ENCODE results near the gene PHTF2.

Gene PHTF2

DNA sequence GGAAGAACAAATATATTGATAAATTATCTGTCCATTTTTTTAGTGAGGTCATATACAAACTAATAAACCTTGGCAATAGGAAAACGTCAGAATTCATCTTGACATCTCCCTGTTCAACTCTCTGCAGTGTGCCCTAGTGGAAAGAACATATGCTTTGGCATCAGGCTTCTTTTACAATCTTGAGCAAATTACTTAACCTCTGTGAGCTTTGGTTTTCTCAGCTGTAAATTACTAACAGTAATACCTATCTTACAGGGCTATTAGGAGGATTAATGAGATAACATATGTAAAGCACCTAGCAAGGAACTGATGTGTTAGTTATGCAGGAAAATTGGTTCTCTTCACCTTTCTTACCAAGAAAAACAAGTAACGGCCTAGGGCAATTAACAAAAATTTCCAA, 161.8 kb downstream of the PHTF2 start:
- H3K4me2 ChIP-seq (ENCODE audit: low read length), result no peak overlapping the region
- H2BK5ac ChIP-seq (ENCODE audit: low read depth, low read length, poor library complexity), result no peak overlapping the region
- H4K8ac ChIP-seq (ENCODE audit: low read depth, low read length), result no peak overlapping the region
- no peak overlapping the region for H3K14ac ChIP-seq (ENCODE audit: low read length)
- DNase-seq, result no peak
- H2AFZ ChIP-seq (ENCODE audit: insufficient read depth, low read length, poor library complexity), result no peak overlapping the region
- no peak overlapping the region for H3K18ac ChIP-seq (ENCODE audit: low read length)
- H3K27me3 ChIP-seq (ENCODE audit: insufficient read depth, low read length), result no peaks in the 10 kb centered on the region
- H3K79me2 ChIP-seq (ENCODE audit: control insufficient read depth, insufficient read depth, low read length, poor library complexity), result no peaks in the 10 kb centered on the region
- no peak overlapping the region for H3K4me3 ChIP-seq (ENCODE audit: low read depth, low read length)
- no peak overlapping the region for H4K91ac ChIP-seq (ENCODE audit: low read depth, low read length)
- H3K4ac ChIP-seq (ENCODE audit: low read depth, low read length), result no peak overlapping the region
- H3K36me3 ChIP-seq (ENCODE audit: control insufficient read depth in 1 of 2, insufficient read depth in 2 of 2, low read length in 2 of 2), result no peaks in the 10 kb centered on the region
- H4K12ac ChIP-seq (ENCODE audit: low read depth, low read length), result no peak overlapping the region
- H2AK5ac ChIP-seq (ENCODE audit: low read length), result no peak overlapping the region
- no peaks in the 10 kb centered on the region for H3K79me1 ChIP-seq (ENCODE audit: low read length)
- no peak overlapping the region for H3K27ac ChIP-seq (ENCODE audit: low read depth, low read length)
- H3K9me3 ChIP-seq (ENCODE audit: insufficient read depth, low read depth, low read length), result peaks cover 1% of the 10 kb centered on the region
- no peak overlapping the region for H2BK120ac ChIP-seq (ENCODE audit: insufficient read depth, low read length, poor library complexity)
- WGBS (ENCODE audit: extremely low coverage, insufficient coverage, insufficient read length), result no CpG with 5 or more reads among the region's 2 CpGs
- H3K4me1 ChIP-seq (ENCODE audit: control insufficient read depth in 1 of 2, insufficient read depth in 2 of 2, low read length in 2 of 2), result no peaks in the 10 kb centered on the region
- no peak overlapping the region for H3K23ac ChIP-seq (ENCODE audit: low read length)
- no peak overlapping the region for H2BK12ac ChIP-seq (ENCODE audit: low read length)
- H3K9ac ChIP-seq (ENCODE audit: low read length), result no peak overlapping the region

DNA sequence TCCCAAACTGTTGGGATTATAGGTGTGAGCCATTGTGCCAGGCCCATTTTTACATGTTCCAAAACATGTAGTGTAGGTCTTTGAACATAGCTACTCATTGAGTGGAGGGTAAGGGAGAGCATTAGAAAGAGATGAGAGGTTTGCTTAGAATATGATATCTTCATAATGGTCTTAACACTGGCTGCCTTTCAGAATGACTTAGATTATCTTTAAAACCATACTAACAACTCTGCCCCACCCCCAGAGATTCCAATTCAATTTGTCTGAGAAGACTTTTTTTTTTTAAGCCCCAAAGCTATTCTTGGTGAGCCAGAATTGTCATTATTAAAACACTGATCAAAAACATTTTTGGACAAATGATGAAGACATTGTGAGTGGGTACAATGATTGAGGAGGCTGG, 168.9 kb downstream of the PHTF2 start:
- H3K23ac ChIP-seq (ENCODE audit: low read length), result no peak overlapping the region
- no peak overlapping the region for H3K4me3 ChIP-seq (ENCODE audit: low read depth, low read length)

DNA sequence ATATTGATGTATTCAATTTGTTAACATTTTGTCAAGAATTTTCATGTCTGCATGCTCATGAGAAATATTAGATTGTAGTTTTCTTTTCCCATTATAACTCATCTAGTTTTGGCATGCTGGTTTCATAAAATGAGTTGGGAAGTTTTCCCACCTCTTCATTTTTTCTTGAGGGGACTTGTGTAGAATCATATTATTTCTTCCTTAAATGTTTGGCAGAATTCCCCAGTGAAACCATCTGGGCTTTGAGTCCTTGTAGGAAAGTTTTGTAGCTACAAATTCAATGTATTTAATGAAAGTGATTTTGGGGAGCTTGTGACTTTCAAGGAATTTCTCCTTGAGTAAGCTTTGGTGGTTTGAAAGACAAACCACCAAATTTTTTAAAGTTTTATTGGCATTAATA, 173.2 kb downstream of the PHTF2 start:
- Histone ChIP-seq H3K4me2 (ENCODE audit: low read length) (no peak overlapping the region), H3K9me3 (ENCODE audit: insufficient read depth, low read depth, low read length) (no peaks in the 10 kb centered on the region), H2AFZ (ENCODE audit: insufficient read depth, low read length, poor library complexity) (no peak overlapping the region), H2BK5ac (ENCODE audit: low read depth, low read length, poor library complexity) (no peak overlapping the region), H4K8ac (ENCODE audit: low read depth, low read length) (no peak overlapping the region), H3K27ac (ENCODE audit: low read depth, low read length) (no peak overlapping the region), H2AK5ac (ENCODE audit: low read length) (no peak overlapping the region), H3K9ac (ENCODE audit: low read length) (no peak overlapping the region), H4K12ac (ENCODE audit: low read depth, low read length) (no peak overlapping the region), H3K18ac (ENCODE audit: low read length) (no peak overlapping the region), H3K4ac (ENCODE audit: low read depth, low read length) (no peak overlapping the region), H4K91ac (ENCODE audit: low read depth, low read length) (no peak overlapping the region), H3K79me2 (ENCODE audit: control insufficient read depth, insufficient read depth, low read length, poor library complexity) (no peaks in the 10 kb centered on the region), H3K23ac (ENCODE audit: low read length) (no peak overlapping the region), H2BK120ac (ENCODE audit: insufficient read depth, low read length, poor library complexity) (no peak overlapping the region), H2BK12ac (ENCODE audit: low read length) (no peak overlapping the region), H3K79me1 (ENCODE audit: low read length) (no peaks in the 10 kb centered on the region), H3K36me3 (ENCODE audit: control insufficient read depth in 1 of 2, insufficient read depth in 2 of 2, low read length in 2 of 2) (no peaks in the 10 kb centered on the region), H3K4me1 (ENCODE audit: control insufficient read depth in 1 of 2, insufficient read depth in 2 of 2, low read length in 2 of 2) (no peaks in the 10 kb centered on the region), H3K27me3 (ENCODE audit: insufficient read depth, low read length) (no peaks in the 10 kb centered on the region), H3K14ac (ENCODE audit: low read length) (no peak overlapping the region), H3K4me3 (ENCODE audit: low read depth, low read length) (no peak overlapping the region)
- no peak for DNase-seq

More for the DNA sequence above, 168.9 kb downstream of the PHTF2 start:
- Histone ChIP-seq H3K27ac (ENCODE audit: low read depth, low read length) (no peak overlapping the region), H4K8ac (ENCODE audit: low read depth, low read length) (no peak overlapping the region), H3K79me2 (ENCODE audit: control insufficient read depth, insufficient read depth, low read length, poor library complexity) (no peaks in the 10 kb centered on the region), H4K91ac (ENCODE audit: low read depth, low read length) (no peak overlapping the region), H3K79me1 (ENCODE audit: low read length) (no peaks in the 10 kb centered on the region), H3K36me3 (ENCODE audit: control insufficient read depth in 1 of 2, insufficient read depth in 2 of 2, low read length in 2 of 2) (no peaks in the 10 kb centered on the region), H3K9me3 (ENCODE audit: insufficient read depth, low read depth, low read length) (no peaks in the 10 kb centered on the region), H3K14ac (ENCODE audit: low read length) (no peak overlapping the region), H3K4ac (ENCODE audit: low read depth, low read length) (no peak overlapping the region), H4K12ac (ENCODE audit: low read depth, low read length) (no peak overlapping the region), H3K4me1 (ENCODE audit: control insufficient read depth in 1 of 2, insufficient read depth in 2 of 2, low read length in 2 of 2) (no peaks in the 10 kb centered on the region), H3K18ac (ENCODE audit: low read length) (no peak overlapping the region), H3K9ac (ENCODE audit: low read length) (no peak overlapping the region), H3K27me3 (ENCODE audit: insufficient read depth, low read length) (no peaks in the 10 kb centered on the region), H3K4me2 (ENCODE audit: low read length) (no peak overlapping the region), H2AFZ (ENCODE audit: insufficient read depth, low read length, poor library complexity) (no peak overlapping the region), H2BK5ac (ENCODE audit: low read depth, low read length, poor library complexity) (no peak overlapping the region), H2AK5ac (ENCODE audit: low read length) (no peak overlapping the region), H2BK120ac (ENCODE audit: insufficient read depth, low read length, poor library complexity) (no peak overlapping the region), H2BK12ac (ENCODE audit: low read length) (no peak overlapping the region)
- no peak for DNase-seq

DNA sequence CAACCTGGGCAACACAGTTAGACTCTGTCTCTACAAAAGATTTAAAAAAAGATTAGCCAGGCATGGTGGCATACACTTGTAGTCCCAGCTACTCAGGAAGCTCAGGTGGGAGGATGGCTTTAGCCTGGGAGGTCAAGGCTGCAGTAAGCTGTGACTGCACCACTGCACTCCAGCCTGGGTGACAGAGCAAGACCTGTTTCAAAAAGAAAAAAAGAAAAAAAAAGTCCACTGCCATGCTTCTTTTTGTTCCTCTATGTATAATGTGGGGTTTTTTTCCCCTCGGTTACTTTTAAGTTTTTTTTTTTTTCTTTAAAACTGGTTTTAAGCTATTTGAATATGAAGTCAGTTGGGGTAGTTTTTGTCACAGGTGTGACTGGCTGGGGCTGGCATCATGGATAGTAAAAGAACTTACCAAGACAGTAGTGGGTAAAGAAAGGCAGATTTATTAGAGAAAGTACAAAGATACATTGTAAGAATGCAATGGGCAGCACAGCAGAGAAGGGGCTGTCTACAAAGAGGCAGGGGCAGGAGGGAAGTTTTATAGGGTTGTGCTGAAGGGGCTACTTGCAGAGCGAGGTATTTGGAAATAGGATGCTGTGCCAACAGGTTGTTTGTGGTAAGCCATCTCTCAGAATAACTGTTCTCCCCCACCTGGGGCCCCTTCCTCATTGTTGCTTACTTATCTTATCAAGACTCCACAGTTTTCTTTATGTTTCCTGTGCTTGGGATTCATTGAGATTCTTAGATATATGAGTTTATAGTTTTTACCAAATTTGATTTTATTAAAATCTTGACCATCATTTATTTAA, 177.3 kb downstream of the PHTF2 start:
- no peak overlapping the region for H3K23ac ChIP-seq (ENCODE audit: low read length)
- no peak overlapping the region for H3K9ac ChIP-seq (ENCODE audit: low read length)
- no peak overlapping the region for H2BK12ac ChIP-seq (ENCODE audit: low read length)
- H3K14ac ChIP-seq (ENCODE audit: low read length), result no peak overlapping the region
- H4K91ac ChIP-seq (ENCODE audit: low read depth, low read length), result no peak overlapping the region
- no peak overlapping the region for H3K27ac ChIP-seq (ENCODE audit: low read depth, low read length)
- H3K79me1 ChIP-seq (ENCODE audit: low read length), result no peaks in the 10 kb centered on the region
- no peak overlapping the region for H4K8ac ChIP-seq (ENCODE audit: low read depth, low read length)
- WGBS (ENCODE audit: extremely low coverage, insufficient coverage, insufficient read length), result no CpG with 5 or more reads among the region's 2 CpGs
- no peak overlapping the region for H2AFZ ChIP-seq (ENCODE audit: insufficient read depth, low read length, poor library complexity)
- H3K4me3 ChIP-seq (ENCODE audit: low read depth, low read length), result no peak overlapping the region
- H3K79me2 ChIP-seq (ENCODE audit: control insufficient read depth, insufficient read depth, low read length, poor library complexity), result no peaks in the 10 kb centered on the region
- H3K4ac ChIP-seq (ENCODE audit: low read depth, low read length), result no peak overlapping the region
- H2AK5ac ChIP-seq (ENCODE audit: low read length), result no peak overlapping the region
- no peaks in the 10 kb centered on the region for H3K36me3 ChIP-seq (ENCODE audit: control insufficient read depth in 1 of 2, insufficient read depth in 2 of 2, low read length in 2 of 2)
- H3K18ac ChIP-seq (ENCODE audit: low read length), result no peak overlapping the region
- no peak overlapping the region for H3K4me2 ChIP-seq (ENCODE audit: low read length)
- no peak overlapping the region for H2BK120ac ChIP-seq (ENCODE audit: insufficient read depth, low read length, poor library complexity)
- no peak overlapping the region for H2BK5ac ChIP-seq (ENCODE audit: low read depth, low read length, poor library complexity)
- H4K12ac ChIP-seq (ENCODE audit: low read depth, low read length), result no peak overlapping the region
- H3K9me3 ChIP-seq (ENCODE audit: insufficient read depth, low read depth, low read length), result no peaks in the 10 kb centered on the region
- no peaks in the 10 kb centered on the region for H3K27me3 ChIP-seq (ENCODE audit: insufficient read depth, low read length)
- DNase-seq, result no peak
- H3K4me1 ChIP-seq (ENCODE audit: control insufficient read depth in 1 of 2, insufficient read depth in 2 of 2, low read length in 2 of 2), result no peaks in the 10 kb centered on the region

Measured in trophoblast cell (in vitro differentiated cells and primary cell).